A673 (cell line): ENCODE data around the gene HMG20B. TPM values are rescaled to one million over a fixed set of nuclear protein-coding genes. Genes with fewer than 3 reads are reported as not detected.

ENCODE experiments used
- BruUV-seq: library from RNA; stranded (reverse); fragments of 400-500 nt; replicated peaks from 2 replicates; lab custom pipeline; 2021; lab: Mats Ljungman, UMichigan
- CTCF ChIA-PET: fragments of 300-600 bp; sonication (Branson Sonifier 250); formaldehyde crosslinking; loops from one replicate; lab custom pipeline; 2022; ENCODE audit warnings: antibody characterized with exemption; lab: Charles Lee
- POLR2A ChIA-PET: fragments of 300-600 bp; sonication (Branson Sonifier 250); formaldehyde crosslinking; loops from one replicate; lab custom pipeline; 2022; ENCODE audit warnings: antibody characterized with exemption; ENCODE audit not compliant: low non-redundant PET; lab: Charles Lee
- DNase-seq: peaks from one replicate; pipeline ENCODE4 v3.0.0-alpha.2; 2015; ENCODE audit warnings: low spot score
- H3K27ac ChIP-seq: fragments of 200-600 bp; sonication (generic); 2 replicates; pipeline ENCODE4 v1.5.1; 2016; ENCODE audit warnings: mixed run types, low read depth, mild to moderate bottlenecking, mixed read lengths, antibody characterized with exemption, low read length; ENCODE audit not compliant: poor library complexity, severe bottlenecking
- H3K27me3 ChIP-seq: fragments of 200-600 bp; sonication (generic); replicated peaks from 2 replicates; pipeline ENCODE4 v1.6.1; 2017; ENCODE audit warnings: mixed run types, low read depth, mild to moderate bottlenecking, mixed read lengths, antibody characterized with exemption, low read length; ENCODE audit not compliant: insufficient read depth, poor library complexity
- H3K36me3 ChIP-seq: fragments of 200-600 bp; sonication (generic); 2 replicates; pipeline ENCODE4 v1.6.1; 2016; ENCODE audit warnings: mixed run types, mild to moderate bottlenecking, mixed read lengths, antibody characterized with exemption, low read length; ENCODE audit not compliant: insufficient read depth, poor library complexity, severe bottlenecking
- H3K4me1 ChIP-seq: fragments of 200-600 bp; sonication (generic); 2 replicates; pipeline ENCODE4 v1.6.1; 2017; ENCODE audit warnings: mixed run types, mild to moderate bottlenecking, mixed read lengths, antibody characterized with exemption, low read length; ENCODE audit not compliant: insufficient read depth, poor library complexity, severe bottlenecking
- H3K4me3 ChIP-seq: fragments of 200-600 bp; sonication (generic); 2 replicates; pipeline ENCODE4 v1.5.1; 2016; ENCODE audit warnings: low read depth, mixed run types, mild to moderate bottlenecking, mixed read lengths, low read length; ENCODE audit not compliant: poor library complexity, severe bottlenecking
- H3K9me3 ChIP-seq: fragments of 200-600 bp; sonication (generic); 2 replicates; pipeline ENCODE4 v1.6.1; 2016; ENCODE audit warnings: mixed run types, low read depth, mild to moderate bottlenecking, mixed read lengths, antibody characterized with exemption, low read length; ENCODE audit not compliant: poor library complexity, severe bottlenecking
- EZH2 ChIP-seq: fragments of 200-600 bp; sonication (generic); IDR thresholded peaks from 2 replicates; pipeline ENCODE4 v1.6.1; 2017; ENCODE audit warnings: borderline replicate concordance, low read depth, mild to moderate bottlenecking, mixed read lengths, antibody characterized with exemption, low read length; ENCODE audit not compliant: poor library complexity, severe bottlenecking
- intact Hi-C: fragments of 100-400 bp; cut with micrococcal nuclease; formaldehyde crosslinking; loops from one replicate; pipeline ENCODE4 v1.10.0; 2022; ENCODE audit not compliant: unreplicated experiment
- total RNA-seq: library from RNA; stranded (reverse); gene quantifications from 2 replicates; pipeline ENCODE4 v1.2.3, GENCODE V29; 2021
- TF ChIP-seq, protein P1 (sequence below): fragments of 300-800, 200-600 bp; sonication (generic); conservative IDR thresholded peaks from 2 replicates; pipeline ENCODE4 v1.5.1; 2017; ENCODE audit warnings: low read depth, mild to moderate bottlenecking, antibody characterized with exemption, low read length, moderate library complexity, mixed read lengths

The HMG20B gene
- total RNA-seq, 1 experiment from 2014 or later, result 53.9 TPM

DNA sequence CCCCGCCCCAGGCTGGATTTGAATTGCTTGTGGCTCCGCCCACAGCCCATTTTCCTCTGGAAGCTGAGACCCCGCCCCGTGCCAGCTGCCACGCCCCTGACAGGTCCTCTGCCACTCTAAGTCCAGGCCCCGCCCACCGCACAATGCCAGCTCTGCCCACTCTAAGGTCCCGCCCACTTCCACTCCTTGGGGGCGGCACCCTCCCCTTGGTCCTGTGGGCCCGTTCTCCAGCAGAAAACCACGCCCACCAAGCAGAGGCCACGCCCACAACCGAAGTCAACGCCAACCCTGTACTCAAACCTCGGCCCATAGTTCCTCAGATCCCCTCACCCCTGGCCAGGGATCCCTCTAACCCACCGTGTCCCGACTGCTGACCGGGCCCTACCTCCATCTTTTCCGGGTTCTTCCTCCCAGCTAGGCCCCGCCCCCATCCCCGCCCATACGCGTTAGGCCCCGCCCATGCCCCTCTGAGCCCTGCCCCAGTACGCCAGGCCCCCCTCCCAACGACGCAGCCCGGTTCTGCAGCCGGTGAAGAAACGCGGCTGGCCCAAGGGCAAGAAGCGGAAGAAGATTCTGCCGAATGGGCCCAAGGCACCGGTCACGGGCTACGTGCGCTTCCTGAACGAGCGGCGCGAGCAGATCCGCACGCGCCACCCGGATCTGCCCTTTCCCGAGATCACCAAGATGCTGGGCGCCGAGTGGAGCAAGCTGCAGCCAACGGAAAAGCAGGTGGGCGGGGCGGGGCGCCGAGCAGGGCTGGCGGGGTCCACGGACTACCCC lies 1.3 kb downstream of the HMG20B start:
- peak; percentile 97 for DNase-seq
- CTCF ChIA-PET, result interaction anchor here (0.8 kb wide), 1 partner anchor 299 kb away, joined by 3 read pairs; no protein-coding TSS in a partner anchor
- H3K36me3 ChIP-seq, result peaks cover 15% of the 10 kb centered on the region
- no peaks in the 10 kb centered on the region for H3K9me3 ChIP-seq
- no peaks in the 10 kb centered on the region for H3K27me3 ChIP-seq
- intact Hi-C loops, result no loop called here
- H3K4me3 ChIP-seq, result peak overlapping the region; percentile 86
- TF ChIP-seq EZH2, result no peak
- TF ChIP-seq, protein P1, sequence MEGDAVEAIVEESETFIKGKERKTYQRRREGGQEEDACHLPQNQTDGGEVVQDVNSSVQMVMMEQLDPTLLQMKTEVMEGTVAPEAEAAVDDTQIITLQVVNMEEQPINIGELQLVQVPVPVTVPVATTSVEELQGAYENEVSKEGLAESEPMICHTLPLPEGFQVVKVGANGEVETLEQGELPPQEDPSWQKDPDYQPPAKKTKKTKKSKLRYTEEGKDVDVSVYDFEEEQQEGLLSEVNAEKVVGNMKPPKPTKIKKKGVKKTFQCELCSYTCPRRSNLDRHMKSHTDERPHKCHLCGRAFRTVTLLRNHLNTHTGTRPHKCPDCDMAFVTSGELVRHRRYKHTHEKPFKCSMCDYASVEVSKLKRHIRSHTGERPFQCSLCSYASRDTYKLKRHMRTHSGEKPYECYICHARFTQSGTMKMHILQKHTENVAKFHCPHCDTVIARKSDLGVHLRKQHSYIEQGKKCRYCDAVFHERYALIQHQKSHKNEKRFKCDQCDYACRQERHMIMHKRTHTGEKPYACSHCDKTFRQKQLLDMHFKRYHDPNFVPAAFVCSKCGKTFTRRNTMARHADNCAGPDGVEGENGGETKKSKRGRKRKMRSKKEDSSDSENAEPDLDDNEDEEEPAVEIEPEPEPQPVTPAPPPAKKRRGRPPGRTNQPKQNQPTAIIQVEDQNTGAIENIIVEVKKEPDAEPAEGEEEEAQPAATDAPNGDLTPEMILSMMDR, result no peak
- peaks cover 16% of the 10 kb centered on the region for H3K4me1 ChIP-seq
- no TSS peak for BruUV-seq
- POLR2A ChIA-PET, result interaction anchor here (0.6 kb wide), 1 partner anchor 57 kb away, joined by 4 read pairs; no protein-coding TSS in a partner anchor
- H3K27ac ChIP-seq, result no peak overlapping the region

DNA sequence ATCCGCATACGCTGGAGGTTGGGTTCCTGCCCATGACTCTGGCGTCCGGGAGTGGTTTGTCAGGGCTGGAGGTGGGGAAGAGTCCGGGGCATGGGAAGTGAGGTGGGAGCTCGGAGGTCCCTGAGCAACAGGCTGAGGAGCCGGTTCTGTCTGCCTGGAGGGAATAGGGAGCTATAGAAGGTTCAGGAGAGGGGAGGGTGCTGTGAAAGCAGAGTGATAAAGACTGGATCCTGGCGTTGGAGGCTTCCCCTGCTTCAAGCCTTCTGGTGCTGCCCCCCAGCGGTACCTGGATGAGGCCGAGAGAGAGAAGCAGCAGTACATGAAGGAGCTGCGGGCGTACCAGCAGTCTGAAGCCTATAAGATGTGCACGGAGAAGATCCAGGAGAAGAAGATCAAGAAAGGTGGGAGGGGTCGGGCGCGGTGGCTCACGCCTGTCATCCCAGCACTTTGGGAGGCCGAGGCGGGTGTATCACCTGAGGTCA lies 2.6 kb downstream of the HMG20B start:
- Histone ChIP-seq H3K27ac (no peak overlapping the region), H3K4me1 (peaks cover 16% of the 10 kb centered on the region), H3K27me3 (no peaks in the 10 kb centered on the region), H3K9me3 (no peaks in the 10 kb centered on the region), H3K4me3 (no peak overlapping the region), H3K36me3 (peaks cover 15% of the 10 kb centered on the region)
- POLR2A ChIA-PET, result interaction anchor here (0.7 kb wide), 1 partner anchor 13 kb away, joined by 3 read pairs; no protein-coding TSS in a partner anchor
- no TSS peak for BruUV-seq
- no peak for DNase-seq
- TF ChIP-seq, protein P1, result no peak
- no peak for TF ChIP-seq EZH2
- intact Hi-C loops, result no loop called here
- CTCF ChIA-PET, result no interaction called here

GRCh38 chr19:3575949-3576673 lies 3.4 kb downstream of the HMG20B start:
- CTCF ChIA-PET, result no interaction called here
- intact Hi-C loops, result no loop called here
- no peak for TF ChIP-seq EZH2
- TF ChIP-seq, protein P1, result no peak

More at GRCh38 chr19:3575949-3576673, 3.4 kb downstream of the HMG20B start:
- BruUV-seq, result no TSS peak
- Histone ChIP-seq H3K9me3 (no peaks in the 10 kb centered on the region), H3K27me3 (no peaks in the 10 kb centered on the region), H3K4me1 (peaks cover 16% of the 10 kb centered on the region), H3K36me3 (peaks cover 15% of the 10 kb centered on the region), H3K27ac (peak overlapping the region; percentile 54), H3K4me3 (peak overlapping the region; percentile 23)
- no peak for DNase-seq
- POLR2A ChIA-PET, result interaction anchor here (0.6 kb wide), 1 partner anchor 22 kb away, joined by 10 read pairs; no protein-coding TSS in a partner anchor
